HG03159 (cell line): Measurements from ENCODE around the gene ARSI.

Experiments
- ATAC-seq: cut with Tn5 transposase; IDR thresholded peaks from one replicate; pipeline ENCODE4 v1.9.1; 2021; ENCODE audit warnings: mild to moderate bottlenecking, moderate library complexity; ENCODE audit not compliant: unreplicated experiment

Gene ARSI

DNA sequence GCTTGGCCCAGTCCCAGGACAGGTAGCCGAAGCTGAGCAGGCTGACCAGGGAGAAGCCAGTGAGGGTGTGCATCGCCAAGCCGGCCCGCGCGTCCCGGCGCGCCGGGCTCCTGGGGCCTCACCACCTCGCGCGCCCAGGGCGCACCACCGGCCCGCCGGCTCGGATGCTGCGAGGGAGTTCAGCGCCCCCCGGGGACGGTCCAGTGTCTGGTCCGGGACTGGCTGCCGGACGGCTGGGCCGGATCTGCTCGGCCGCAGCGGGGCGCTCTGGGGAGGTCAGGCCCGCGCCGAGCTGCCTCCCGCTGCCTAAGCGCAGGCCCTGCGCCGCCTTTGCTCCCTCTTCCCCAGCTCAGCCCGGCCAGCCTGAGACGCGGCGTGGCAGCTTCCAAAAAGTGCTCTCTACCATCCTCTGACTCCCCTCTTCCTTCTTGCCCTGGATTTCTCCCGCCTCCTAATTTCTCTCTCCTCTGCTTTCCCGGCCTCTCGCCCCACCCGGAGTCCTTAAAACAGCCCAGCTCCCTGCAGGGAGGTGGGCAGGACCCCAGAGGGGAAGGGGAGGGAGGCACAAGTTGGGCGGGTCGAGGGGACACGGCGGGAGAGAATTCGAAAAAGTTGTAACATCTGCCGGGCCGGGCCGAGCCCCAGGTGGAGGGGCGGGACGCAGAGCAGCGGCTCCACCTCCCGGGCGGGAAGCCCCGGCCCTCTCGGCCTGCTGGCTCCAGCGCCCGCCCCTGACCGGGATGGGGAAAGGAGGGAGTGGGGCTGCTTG, at the start of gene ARSI:
Gene ARSI (minus strand): TSS at position 605 of the 769 bp plus-strand sequence. CDS start 532 bp downstream, at position 73.
- ATAC-seq, result no peak

DNA sequence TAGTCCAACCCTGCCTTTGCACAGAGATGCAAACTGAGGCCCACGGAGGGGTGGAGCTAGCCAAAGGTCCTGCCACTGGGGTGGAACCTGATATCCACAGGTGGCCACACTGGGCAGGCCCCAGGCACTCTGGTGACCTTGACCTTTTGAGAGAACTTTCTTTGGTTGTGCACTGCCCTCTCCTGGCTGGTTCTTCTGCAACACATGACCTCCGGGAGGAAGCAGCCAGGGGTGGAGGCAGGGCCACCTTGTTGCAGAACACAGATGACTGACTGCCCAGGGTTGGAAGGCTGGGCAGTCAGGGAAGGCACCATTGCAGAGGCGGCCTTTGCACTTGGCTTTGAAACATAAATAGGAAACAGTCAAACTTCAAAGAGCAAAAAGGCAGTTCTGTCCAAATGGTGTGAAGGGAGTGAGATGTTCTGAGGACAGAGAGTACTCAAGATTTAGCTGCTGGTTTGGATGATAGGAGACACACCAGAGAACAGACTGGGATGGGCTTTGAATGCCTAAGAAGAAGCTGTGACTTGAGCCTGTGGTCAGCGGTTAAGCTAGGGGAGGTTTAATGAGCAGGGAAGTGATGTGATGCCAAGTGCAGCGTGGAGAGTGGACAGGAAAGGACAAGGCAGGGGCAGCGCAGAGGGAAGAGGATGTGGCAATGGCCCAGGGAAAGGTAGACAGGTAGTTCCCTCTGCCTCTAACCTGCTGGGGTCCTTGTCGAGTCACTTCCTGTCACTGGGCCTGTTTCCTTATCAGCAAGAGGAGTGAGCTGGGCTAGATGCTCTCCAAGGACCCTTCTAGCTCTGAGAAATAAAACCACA, 48.0 kb upstream of the ARSI start:
- ATAC-seq, result peak; percentile 87

DNA sequence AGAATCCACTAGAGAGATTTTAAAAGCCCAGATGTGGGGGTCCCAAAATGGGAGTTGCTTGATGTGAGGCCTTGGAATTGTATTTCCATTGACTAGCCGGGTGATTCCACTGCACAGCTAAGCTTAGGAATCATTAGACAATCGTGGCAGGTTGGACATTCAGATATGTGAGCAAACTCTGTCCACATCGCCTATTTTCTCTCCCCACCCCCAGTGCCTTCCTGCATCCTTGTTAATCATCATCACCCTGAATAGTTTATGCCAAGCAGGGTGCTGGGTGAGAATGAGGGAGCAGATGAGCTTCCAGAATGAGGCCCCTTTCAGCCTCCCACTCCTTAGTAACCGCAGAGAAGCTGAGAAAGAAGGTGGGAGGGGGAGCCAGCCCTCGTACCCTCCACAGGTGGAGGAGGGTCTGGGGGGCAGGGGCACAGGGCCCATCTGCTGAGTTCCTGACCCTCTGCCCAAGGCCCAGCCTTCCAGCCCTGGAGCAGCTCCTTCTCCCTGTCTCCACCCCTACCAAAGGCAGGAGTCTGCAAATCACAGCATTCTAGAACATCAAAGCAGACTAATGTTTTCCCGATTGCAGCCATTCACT, 47.1 kb upstream of the ARSI start:
- no peak for ATAC-seq

DNA sequence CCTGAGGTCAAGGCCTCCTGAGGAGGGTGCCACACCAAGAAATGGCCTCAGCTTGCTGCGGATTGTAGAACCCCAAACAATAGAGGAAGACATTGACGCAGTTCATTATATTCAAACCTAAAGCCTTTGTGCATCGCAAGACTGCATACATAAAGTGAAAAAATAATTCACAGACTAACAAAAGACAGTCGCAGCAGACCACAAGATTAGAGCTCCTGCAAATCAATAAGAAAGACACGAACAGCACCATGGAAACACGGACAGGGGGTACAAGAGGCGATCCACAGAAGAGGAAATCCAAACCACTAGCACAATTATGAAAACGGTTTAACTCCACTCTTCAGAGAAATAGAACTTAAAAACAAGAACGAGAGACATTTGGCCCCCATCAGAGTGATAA, 44.7 kb upstream of the ARSI start:
- no peak for ATAC-seq

DNA sequence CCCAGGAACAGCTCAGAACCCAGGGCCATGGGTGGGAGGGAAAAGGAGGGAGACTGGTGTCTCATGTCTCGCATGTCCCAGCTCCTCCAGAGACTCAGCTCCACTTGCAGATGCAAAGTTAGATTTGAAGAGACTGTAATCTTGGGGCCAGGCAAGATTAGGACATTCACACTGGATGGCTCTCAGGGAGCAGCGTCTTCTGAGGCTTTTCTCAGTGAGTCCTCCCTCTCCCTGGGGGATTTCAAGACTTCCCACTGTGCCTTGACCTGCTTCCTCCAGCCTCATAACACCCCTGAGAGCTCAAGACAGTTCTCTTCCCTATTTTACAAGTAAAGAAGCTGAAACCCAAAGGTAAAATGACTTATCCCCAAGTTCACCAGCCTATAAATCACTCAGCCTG, 44.3 kb upstream of the ARSI start:
- ATAC-seq, result no peak

DNA sequence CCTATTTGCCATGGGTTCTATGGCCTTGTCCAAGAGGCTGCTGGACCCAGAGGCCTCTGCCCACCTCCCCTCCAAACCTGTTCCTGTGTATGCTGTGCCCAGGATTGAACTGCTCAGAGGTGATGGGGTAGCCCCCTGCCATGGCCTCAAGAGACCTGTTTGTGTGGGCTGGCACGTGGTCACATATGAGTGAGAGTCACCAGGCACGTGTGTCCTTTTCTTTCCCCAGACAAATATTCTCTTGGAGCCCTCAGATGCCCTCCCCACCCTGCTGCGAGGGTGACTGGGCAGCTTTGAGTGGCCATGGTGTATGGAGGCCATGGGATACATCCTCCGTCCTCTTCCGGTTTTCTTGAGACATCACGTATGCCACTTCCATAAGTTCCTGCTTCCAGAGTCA, 43.9 kb upstream of the ARSI start:
- ATAC-seq, result no peak

DNA sequence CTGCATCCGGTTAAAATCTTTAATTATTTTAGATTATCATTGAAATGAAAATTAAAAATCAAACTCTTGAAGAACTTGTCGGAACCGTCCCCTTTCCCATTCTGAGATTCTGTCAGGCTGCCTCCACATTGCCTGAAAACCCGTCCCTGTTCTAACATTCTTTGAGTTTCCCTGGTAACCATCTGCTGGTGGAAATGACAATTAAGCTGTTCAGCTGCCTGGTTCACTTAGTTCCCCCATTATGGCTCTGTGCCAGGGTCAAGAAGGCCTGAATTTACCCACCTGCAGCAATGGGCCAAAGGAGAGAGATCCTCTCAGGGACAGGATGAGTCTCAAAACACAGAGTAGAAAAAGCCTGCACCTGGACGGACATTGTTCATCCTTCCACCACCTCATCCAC, 43.0 kb upstream of the ARSI start:
- no peak for ATAC-seq

DNA sequence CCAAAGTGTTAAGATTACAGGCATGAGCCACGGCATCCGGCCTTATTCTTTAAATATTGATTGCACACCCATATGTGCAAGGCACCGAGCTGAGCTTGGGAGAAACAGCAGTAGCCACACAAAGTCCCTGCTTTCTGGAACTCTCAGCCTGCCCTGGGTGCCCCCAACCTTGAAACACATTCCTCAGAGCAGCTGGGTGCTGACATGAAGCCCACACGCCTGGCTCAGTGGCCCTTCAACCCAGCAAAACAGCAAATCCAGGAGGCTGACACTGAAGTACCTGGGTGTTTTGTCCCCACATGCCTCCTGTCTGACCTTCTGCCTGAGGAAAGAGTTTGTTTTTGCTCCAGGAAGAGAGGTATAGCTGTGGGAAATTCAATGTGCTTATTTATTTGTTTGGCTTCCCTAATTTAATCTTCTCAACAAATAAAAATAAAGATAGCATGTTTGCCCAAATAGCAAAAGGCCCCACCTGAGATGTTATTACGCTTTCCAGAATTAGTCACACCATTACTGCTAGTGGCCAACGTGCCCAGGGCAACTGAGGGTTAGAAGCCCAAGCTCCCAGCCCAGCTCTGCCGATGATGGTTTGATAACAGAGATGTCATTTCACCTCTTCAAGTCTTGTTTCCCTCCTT, 41.4 kb upstream of the ARSI start:
- no peak for ATAC-seq

DNA sequence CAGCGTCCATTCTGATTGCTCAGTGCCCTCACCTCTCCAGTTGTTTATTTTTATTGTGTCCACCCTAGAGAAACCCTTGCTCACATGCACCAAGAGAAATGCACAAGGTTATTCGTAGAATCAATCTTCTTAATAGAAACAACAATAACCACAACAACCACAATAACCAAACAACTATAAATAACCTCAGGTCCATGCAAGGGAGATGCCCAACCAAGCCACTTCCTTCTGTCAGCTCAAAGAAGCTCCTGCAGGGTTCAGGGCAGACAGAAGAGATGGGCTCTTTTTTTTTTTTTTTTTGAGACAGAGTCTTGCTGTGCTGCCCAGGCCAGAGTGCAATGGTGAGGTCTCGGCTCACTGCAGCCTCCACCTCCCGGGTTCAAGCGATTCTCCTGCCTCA, 39.9 kb upstream of the ARSI start:
- no peak for ATAC-seq

DNA sequence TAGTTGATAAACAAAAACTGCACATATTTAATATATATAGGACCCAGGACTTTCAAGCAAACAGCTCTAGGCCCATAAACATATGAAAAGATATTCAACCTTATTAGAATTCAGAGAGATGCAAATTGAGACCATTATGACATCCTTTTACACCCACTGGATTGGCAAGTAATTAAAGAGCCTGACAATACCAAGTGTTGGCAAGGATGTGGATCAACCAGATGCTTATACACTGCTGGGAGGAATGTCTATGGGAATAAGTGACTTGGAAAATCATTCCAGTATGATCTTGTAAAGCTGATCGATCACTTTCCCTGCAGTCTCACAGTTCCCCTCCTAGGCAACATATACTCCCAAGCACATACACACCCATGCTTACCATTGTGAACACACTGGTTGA, 39.3 kb upstream of the ARSI start:
- ATAC-seq, result no peak

DNA sequence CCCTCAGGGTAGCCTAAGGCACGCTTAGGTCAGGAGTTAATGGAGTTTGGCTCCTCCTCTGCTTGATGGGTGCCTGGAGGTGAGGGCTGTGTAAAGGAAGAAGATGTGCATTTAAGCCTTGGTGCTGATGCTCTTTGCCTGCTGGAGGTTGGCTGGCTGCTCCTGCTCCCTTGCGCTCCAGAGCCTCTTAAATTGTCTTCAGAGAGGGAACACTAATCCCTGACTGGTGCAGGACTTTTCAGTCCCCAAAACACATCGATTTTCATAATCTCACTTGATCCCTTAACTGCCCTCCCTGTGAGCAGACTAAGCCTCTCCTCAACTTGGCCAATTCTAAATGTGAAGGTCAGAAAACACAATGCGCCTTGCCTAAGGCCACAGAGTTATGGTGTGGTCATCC, 38.6 kb upstream of the ARSI start:
- no peak for ATAC-seq

DNA sequence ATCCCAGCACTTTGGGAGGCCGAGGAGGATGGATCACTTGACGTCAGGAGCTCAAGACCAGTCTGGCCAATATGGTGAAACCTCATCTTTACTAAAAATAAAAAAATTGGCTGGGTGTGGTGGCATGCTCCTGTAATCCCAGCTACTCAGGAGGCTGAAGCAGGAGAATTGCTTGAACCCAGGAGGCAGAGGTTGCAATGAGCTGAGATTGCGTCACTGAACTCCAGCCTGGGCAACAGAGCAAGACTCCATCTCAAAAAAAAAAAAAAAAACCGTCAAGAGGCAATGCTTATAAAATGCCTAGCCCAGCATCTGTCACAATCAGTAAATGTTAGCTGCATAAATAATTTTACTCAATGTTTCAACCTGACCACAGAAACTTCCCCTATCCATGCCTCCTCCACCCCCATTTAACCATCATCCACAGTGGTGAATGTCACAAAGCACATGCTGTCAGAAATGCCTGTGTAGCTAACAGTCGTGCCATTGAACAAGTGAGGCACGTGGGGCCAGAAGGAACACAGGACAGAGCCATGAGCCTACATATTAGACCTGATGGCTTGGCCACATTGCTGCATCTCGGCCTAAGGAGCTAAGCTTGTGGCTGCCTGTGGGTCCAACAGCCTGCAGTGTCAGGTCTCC, 38.0 kb upstream of the ARSI start:
- ATAC-seq, result no peak

DNA sequence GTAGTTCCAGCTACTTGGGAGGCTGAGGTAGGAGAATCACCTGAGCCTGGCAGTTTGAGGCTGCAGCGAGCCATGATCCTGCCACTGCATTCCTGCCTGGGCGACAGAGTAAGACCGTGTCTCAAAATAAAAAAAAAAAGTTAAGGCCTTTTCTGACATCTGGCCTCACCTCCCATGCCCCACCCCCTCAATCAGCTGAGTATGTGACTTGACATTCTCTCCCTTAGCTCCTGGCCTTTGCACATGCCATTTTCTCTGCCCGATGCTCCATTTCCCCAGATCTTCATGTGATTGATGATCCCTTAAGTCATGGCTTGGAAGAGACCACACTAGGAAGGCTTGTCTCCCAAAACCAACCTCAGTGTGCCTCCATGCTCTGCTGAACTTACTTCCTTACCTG, 37.1 kb upstream of the ARSI start:
- ATAC-seq, result no peak

DNA sequence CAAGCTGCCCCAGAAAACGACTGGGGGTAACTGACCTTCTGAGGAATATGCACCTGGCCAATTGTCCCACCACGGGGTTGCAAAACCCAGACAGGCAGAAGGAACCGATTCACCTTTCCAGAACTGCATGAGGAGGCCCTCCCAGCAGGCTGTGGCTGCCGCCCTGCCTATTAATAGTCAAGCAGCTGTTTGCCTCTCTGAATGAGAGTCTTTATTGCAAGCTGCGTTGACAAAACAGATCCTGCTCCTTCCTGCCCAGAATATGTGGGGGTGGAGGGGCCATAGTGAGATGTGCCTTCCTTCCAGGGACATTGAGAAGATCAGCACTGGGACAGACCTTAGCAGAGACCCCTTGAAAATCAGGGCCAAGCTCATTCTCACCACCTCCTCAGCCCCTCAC, 36.5 kb upstream of the ARSI start:
- ATAC-seq, result no peak

DNA sequence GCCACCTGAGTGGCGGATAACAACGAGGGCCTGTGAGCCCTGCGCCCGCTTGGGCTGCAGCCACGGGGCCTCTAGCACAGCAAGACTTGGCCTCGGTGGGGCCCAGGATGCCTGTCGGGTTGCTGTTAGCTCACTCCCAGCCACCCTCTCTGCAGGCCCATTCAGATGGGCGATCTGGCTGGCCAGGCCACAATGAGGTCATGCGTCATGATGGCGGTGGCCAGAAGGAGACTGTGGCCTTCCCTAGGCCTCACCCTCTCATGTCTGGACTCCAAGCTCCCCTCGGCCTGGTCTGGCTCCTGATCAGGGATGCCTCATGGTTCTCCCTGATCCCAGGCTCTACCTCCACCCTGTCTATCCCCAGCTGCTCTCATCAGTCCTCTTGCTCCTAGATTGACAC, 35.8 kb upstream of the ARSI start:
- ATAC-seq, result no peak

DNA sequence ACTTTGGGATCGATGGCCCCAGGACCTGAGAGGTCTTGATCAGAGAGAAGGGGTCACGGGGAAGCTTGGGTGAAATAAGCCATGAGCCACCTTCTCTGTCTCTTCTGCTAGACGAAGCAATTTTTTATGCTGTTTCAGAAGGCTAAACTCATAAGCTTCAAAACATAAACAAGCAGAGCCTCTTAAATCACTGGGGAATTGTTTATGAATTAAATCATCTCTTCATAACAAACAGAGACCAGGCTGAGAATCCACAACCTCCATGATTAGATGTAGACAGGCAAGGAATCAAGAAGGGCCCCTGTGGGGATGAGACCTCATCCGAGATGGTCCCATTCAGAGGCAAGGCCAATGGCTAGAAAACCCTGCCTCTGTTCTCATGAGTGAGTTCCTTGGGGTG, 33.1 kb upstream of the ARSI start:
- ATAC-seq, result no peak

DNA sequence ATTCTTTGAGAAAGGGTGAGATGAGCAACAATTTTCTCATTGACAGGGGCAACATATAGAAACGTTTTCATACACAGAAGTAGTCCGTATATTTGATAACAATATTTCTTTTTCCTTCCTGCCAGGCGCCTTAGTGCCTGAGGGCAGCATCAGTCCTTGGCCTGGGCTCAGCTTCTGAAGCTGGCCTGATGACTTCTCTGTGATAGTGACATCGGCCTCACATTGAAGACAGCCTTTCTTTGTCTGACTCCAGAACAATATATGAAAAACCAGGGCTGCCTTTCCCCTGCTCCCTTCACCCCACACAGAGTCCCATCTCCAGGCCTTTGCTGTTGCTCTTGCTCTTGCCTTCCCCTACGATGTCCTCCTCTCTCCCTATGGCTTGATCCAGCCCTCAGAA, 30.7 kb upstream of the ARSI start:
- no peak for ATAC-seq

DNA sequence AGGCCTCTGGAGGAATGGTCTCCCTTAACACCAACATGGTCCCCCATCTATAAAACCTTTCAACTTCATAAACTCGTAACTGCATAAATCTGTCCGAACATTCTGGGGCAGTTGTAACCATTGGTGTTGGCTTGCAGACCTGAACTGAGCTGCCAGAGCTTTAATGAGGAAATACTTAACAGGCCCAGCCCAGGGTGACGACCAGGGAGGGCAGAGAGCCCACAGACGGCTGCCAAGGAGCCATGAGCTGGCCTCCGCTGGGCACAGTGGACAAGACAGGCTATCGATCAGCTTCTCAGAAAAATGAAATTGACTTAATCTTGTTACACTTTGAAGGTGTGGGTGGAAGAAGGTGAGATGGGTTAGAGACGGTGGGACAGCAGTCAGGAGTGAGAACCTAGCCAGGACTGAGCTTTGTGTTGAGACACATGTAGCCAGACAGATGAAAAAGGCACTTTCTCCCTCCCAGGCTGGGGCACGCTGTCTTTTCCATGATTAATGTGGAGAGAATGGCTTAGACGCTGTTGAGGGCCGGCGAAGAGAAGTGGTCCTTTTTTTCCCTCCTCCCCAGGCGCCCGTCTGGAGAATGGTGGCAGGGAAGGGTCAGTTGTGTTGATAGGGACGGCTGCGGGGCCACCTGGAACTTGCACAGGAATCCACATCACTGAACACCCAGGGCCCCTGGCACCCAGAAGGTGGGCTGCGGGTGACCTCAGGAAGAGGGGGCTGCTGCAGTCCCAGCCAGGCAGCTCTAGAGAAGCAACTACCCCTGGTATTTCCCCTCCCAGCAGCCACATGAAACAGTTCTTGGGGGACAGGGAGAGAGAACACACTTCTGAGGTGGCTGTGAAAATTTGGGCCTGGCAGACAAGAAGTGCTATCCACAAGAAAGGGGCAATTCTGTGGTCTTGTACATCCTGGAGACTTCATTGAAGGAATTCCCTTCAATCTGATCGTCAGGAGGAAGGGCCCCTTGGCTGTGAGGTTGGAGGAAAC, 27.5 kb upstream of the ARSI start:
- ATAC-seq, result no peak

DNA sequence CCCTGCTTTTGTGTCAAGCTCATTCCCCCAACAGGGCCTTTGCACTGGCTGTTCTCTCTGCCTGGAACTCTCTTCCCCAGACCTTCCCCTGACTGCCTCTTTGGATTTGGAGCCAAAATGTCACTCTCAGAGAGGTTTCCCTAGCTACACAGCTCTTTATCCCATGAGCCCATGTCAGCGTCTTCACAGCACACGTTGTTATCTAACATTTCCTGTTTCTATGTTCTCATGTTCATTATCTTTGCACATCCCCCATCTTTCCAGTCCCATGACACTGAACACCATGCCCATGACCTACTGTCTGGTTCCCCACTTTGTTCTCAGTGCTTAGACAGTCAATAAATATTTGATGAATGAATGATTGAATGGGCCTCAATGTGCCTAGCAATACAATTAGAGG, 26.3 kb upstream of the ARSI start:
- no peak for ATAC-seq

DNA sequence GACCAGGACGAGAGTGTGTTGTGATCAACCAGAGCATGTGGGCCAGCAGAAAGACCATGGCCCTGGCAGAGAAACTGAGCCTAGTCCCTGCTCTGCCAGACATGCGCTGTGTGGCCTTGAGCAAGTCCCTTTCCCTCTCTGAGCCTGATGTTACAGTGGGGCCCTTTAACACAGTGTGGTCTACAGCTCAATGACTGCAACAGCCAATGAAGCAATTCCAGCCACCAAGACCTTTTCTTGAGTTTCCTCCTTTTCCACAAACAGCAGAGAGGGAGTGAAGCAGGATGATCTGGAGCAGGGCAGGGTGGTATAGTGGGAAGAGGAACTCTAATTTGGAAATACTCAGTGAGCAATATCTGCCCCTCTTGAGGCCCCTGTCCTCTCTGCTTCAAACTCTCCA, 25.8 kb upstream of the ARSI start:
- no peak for ATAC-seq
